ENCODE results near the gene AWAT2. TPM values are rescaled to one million over a fixed set of nuclear protein-coding genes. Genes with fewer than 3 reads are reported as not detected.

The AWAT2 gene
- total RNA-seq, 1 donor from 2014 or later = not detected

- no peak overlapping the region for H3K27ac Mint-ChIP-seq (ENCODE audit: unreplicated experiment)
- H3K4me1 Mint-ChIP-seq (ENCODE audit: low read depth) = no peaks in the 10 kb centered on the region
- TF ChIP-seq CTCF (IDR thresholded peaks at IDR 0.05) = no peak
- no peak for DNase-seq (ENCODE audit: low spot score)
- no peaks in the 10 kb centered on the region for H3K27me3 Mint-ChIP-seq (ENCODE audit: low read depth)
- no peaks in the 10 kb centered on the region for H3K36me3 Mint-ChIP-seq (ENCODE audit: low read depth)
- no peak overlapping the region for H3K4me3 Mint-ChIP-seq (ENCODE audit: unreplicated experiment)
- H3K9me3 Mint-ChIP-seq (ENCODE audit: low read depth) = peaks cover 9% of the 10 kb centered on the region
Observed at GRCh38 chrX:70066646-70067045, 16.9 kb upstream of the AWAT2 start.

GRCh38 chrX:70062961-70063550, 13.3 kb upstream of the AWAT2 start:
- Mint-ChIP-seq H3K4me1 (ENCODE audit: low read depth) (no peaks in the 10 kb centered on the region), H3K4me3 (ENCODE audit: unreplicated experiment) (no peak overlapping the region), H3K9me3 (ENCODE audit: low read depth) (peaks cover 9% of the 10 kb centered on the region), H3K36me3 (ENCODE audit: low read depth) (no peaks in the 10 kb centered on the region), H3K27me3 (ENCODE audit: low read depth) (no peaks in the 10 kb centered on the region), H3K27ac (ENCODE audit: unreplicated experiment) (no peak overlapping the region)
- no peak for DNase-seq (ENCODE audit: low spot score)
- no peak for TF ChIP-seq CTCF (IDR thresholded peaks at IDR 0.05)

GRCh38 chrX:70062076-70062475, 12.3 kb upstream of the AWAT2 start, which contains the start of gene OTUD6A:
TSS of gene OTUD6A (plus strand) at chrX:70062457. CDS start at chrX:70062525, 68 bp downstream.
- Mint-ChIP-seq H3K4me1 (ENCODE audit: low read depth) (no peaks in the 10 kb centered on the region), H3K4me3 (ENCODE audit: unreplicated experiment) (no peak within 1 kb of the TSS), H3K27me3 (ENCODE audit: low read depth) (no peaks in the 10 kb centered on the region), H3K9me3 (ENCODE audit: low read depth) (peaks cover 15% of the 10 kb centered on the region), H3K36me3 (ENCODE audit: low read depth) (no peaks in the 10 kb centered on the region), H3K27ac (ENCODE audit: unreplicated experiment) (no peak within 1 kb of the TSS)
- no peak for DNase-seq (ENCODE audit: low spot score)
- TF ChIP-seq CTCF (IDR thresholded peaks at IDR 0.05) = no peak

GRCh38 chrX:70054391-70054790, 4.7 kb upstream of the AWAT2 start:
- DNase-seq (ENCODE audit: low spot score) = no peak
- no peaks in the 10 kb centered on the region for H3K36me3 Mint-ChIP-seq (ENCODE audit: low read depth)
- peaks cover 18% of the 10 kb centered on the region for H3K9me3 Mint-ChIP-seq (ENCODE audit: low read depth)

More at GRCh38 chrX:70054391-70054790, 4.7 kb upstream of the AWAT2 start:
- no peak overlapping the region for H3K4me3 Mint-ChIP-seq (ENCODE audit: unreplicated experiment)
- H3K27ac Mint-ChIP-seq (ENCODE audit: unreplicated experiment) = no peak overlapping the region
- no peaks in the 10 kb centered on the region for H3K4me1 Mint-ChIP-seq (ENCODE audit: low read depth)
- TF ChIP-seq CTCF (IDR thresholded peaks at IDR 0.05) = no peak
- H3K27me3 Mint-ChIP-seq (ENCODE audit: low read depth) = no peaks in the 10 kb centered on the region
